Activated B cell treated with CpG ODN at 0.5 μM for 24 hours (primary cell): ENCODE results near the gene TAF4. TPM values are rescaled to one million over a fixed set of nuclear protein-coding genes. Genes with fewer than 3 reads are reported as not detected.

Source experiments
- ATAC-seq: fragments of 200-7000 bp; cut with Tn5 transposase; one replicate; pipeline ENCODE4 v1.10.0; 2021; ENCODE audit warnings: low read depth, mild to moderate bottlenecking, moderate library complexity
- CTCF ChIA-PET: fragments of 350-600 bp; sonication (Branson Sonifier 250); formaldehyde crosslinking; loops from one replicate; lab custom pipeline; 2021; ENCODE audit warnings: antibody characterized with exemption; lab: Charles Lee
- POLR2A ChIA-PET: fragments of 350-600 bp; sonication (Branson Sonifier 250); formaldehyde crosslinking; loops from one replicate; lab custom pipeline; 2021; ENCODE audit warnings: antibody characterized with exemption; lab: Charles Lee
- DNase-seq: peaks from one replicate; pipeline ENCODE4 v3.0.0; 2022
- H3K27ac Mint-ChIP-seq: one replicate; pipeline ENCODE4 v1.8.0; 2020; ENCODE audit warnings: mixed read lengths
- H3K27me3 Mint-ChIP-seq: one replicate; pipeline ENCODE4 v1.8.0; 2021; ENCODE audit warnings: mixed read lengths
- H3K36me3 Mint-ChIP-seq: one replicate; pipeline ENCODE4 v1.8.0; 2021; ENCODE audit warnings: low read depth, mixed read lengths
- H3K4me1 Mint-ChIP-seq: one replicate; pipeline ENCODE4 v1.8.0; 2021; ENCODE audit warnings: mixed read lengths
- H3K4me3 Mint-ChIP-seq: one replicate; pipeline ENCODE4 v1.8.0; 2020; ENCODE audit warnings: mild to moderate bottlenecking, mixed read lengths
- H3K9me3 Mint-ChIP-seq: one replicate; pipeline ENCODE4 v1.8.0; 2020; ENCODE audit warnings: mixed read lengths
- CTCF ChIP-seq: fragments of 200-600 bp; IDR thresholded peaks from one replicate; pipeline ENCODE4 v1.8.0; 2022; ENCODE audit warnings: antibody characterized with exemption, mild to moderate bottlenecking
- intact Hi-C: fragments of 100-400 bp; cut with micrococcal nuclease; formaldehyde crosslinking; loops from one replicate; pipeline ENCODE4 v1.15.1; 2024
- total RNA-seq: library from RNA; stranded (reverse); gene quantifications from 2 replicates; pipeline ENCODE4 v1.2.3, GENCODE V29; 2022

TAF4 gene
- total RNA-seq, 1 donor from 2014 or later: 26.9 TPM

GRCh38 chr20:62069741-62070216 is 4.1 kb upstream of the TAF4 start:
- peaks cover 17% of the 10 kb centered on the region for H3K4me1 Mint-ChIP-seq
- H3K36me3 Mint-ChIP-seq: peaks cover 2% of the 10 kb centered on the region
- intact Hi-C loops: loop anchor here (5.0 kb wide), 2 partner anchors 57 to 233 kb away; partner anchors contain the start of gene ADRM1
- ATAC-seq (no peak), DNase-seq (no peak)
- TF ChIP-seq CTCF: no peak
- peaks cover 3% of the 10 kb centered on the region for H3K27me3 Mint-ChIP-seq
- CTCF ChIA-PET: interaction anchor here (0.9 kb wide), 1 partner anchor 59 kb away, joined by 3 read pairs; no protein-coding TSS in a partner anchor
- H3K27ac Mint-ChIP-seq: no peak overlapping the region
- POLR2A ChIA-PET: no interaction called here
- no peak overlapping the region for H3K4me3 Mint-ChIP-seq
- peaks cover 11% of the 10 kb centered on the region for H3K9me3 Mint-ChIP-seq

- TF ChIP-seq CTCF: no peak
- DNase-seq (no peak), ATAC-seq (no peak)
- intact Hi-C loops: loop anchor here (5.0 kb wide), 2 partner anchors 57 to 233 kb away; partner anchors contain the start of gene ADRM1
- peaks cover 3% of the 10 kb centered on the region for H3K27me3 Mint-ChIP-seq
- no peak overlapping the region for H3K4me3 Mint-ChIP-seq
- no peak overlapping the region for H3K27ac Mint-ChIP-seq
- ChIA-PET POLR2A (no interaction called here), CTCF (interaction anchor here (0.6 kb wide), 1 partner anchor 52 kb away, joined by 3 read pairs; no protein-coding TSS in a partner anchor)
- peaks cover 20% of the 10 kb centered on the region for H3K4me1 Mint-ChIP-seq
- H3K36me3 Mint-ChIP-seq: no peaks in the 10 kb centered on the region
- H3K9me3 Mint-ChIP-seq: peaks cover 11% of the 10 kb centered on the region
Measured at GRCh38 chr20:62068997-62069396, 3.3 kb upstream of the TAF4 start.

- Mint-ChIP-seq H3K4me3 (peak overlapping the region; percentile 88), H3K9me3 (peaks cover 1% of the 10 kb centered on the region), H3K27me3 (peaks cover 3% of the 10 kb centered on the region), H3K4me1 (peaks cover 32% of the 10 kb centered on the region), H3K36me3 (peaks cover 3% of the 10 kb centered on the region), H3K27ac (peak overlapping the region; percentile 89)
- intact Hi-C loops: loop anchor here (1.0 to 5.0 kb wide), 3 partner anchors 55 to 235 kb away; partner anchors contain the start of genes ADRM1 and OSBPL2
- CTCF ChIA-PET: interaction anchor here (1.0 kb wide), 1 partner anchor 74 kb away, joined by 3 read pairs; no protein-coding TSS in a partner anchor
- ATAC-seq: no peak
- TF ChIP-seq CTCF: no peak
- DNase-seq: no peak
- POLR2A ChIA-PET: interaction anchor here (1.6 to 2.3 kb wide), 2 partner anchors 53 to 116 kb away, joined by 4 to 40 read pairs; partner anchors contain the start of gene LSM14B
Measured at GRCh38 chr20:62067547-62068260, 2.0 kb upstream of the TAF4 start.

- Mint-ChIP-seq H3K9me3 (no peaks in the 10 kb centered on the region), H3K27ac (peak overlapping the region; percentile 89), H3K27me3 (peaks cover 3% of the 10 kb centered on the region), H3K4me1 (peaks cover 39% of the 10 kb centered on the region), H3K36me3 (peaks cover 10% of the 10 kb centered on the region), H3K4me3 (peak overlapping the region; percentile 88)
- ATAC-seq (no peak), DNase-seq (no peak)
- ChIA-PET CTCF (interaction anchor here (1.1 to 1.6 kb wide), 3 partner anchors 41 to 56 kb away, joined by 3 to 5 read pairs (median 3); partner anchors contain the start of gene LSM14B), POLR2A (interaction anchor here (0.6 to 2.3 kb wide), 14 partner anchors 13 to 944 kb away, joined by 3 to 40 read pairs (median 4); partner anchors contain the start of genes LSM14B, PSMA7, RPS21 and SS18L1)
- intact Hi-C loops: loop anchor here (1.0 to 5.0 kb wide), 5 partner anchors 55 to 235 kb away; partner anchors contain the start of genes ADRM1, LSM14B, OSBPL2 and PSMA7
- no peak for TF ChIP-seq CTCF
Measured at GRCh38 chr20:62066983-62067433, 1.3 kb upstream of the TAF4 start.
